ENCODE results near the gene C11orf24. TPM values are rescaled to one million over a fixed set of nuclear protein-coding genes. Genes with fewer than 3 reads are reported as not detected.

The C11orf24 gene
- total RNA-seq, 5 donors from 2014 or later (not counting 1 experiment from before 2014, with no cell fraction given) = 9.5 to 25.3 (median 21.4) TPM

DNA sequence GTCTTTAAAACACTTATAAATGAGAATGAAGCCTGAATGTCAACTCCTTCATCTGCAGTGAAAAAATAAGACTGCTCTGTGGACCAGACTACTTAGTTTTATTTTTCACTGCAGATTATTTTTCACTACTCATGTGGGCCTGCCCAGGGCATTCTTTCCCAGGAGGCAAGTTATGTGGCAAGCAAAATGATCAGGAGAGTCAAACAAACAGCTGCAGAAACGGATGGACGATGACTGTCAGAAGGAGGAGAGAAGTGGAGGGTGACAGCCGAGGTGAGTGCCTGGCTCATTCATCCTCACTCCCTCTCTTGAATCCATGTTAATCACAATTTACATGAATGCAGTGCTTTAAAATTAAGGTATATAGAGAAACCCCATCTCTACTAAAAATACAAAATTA lies 34.9 kb upstream of the C11orf24 start:
- no peaks in the 10 kb centered on the region for H3K36me3 Mint-ChIP-seq
- H3K27me3 ChIP-seq (replicated peaks in 1 of 2; ENCODE audit: control insufficient read depth in 2 of 2, extremely low read depth in 1 of 2, insufficient read depth in 2 of 2, low read length in 1 of 2) = no peaks in the 10 kb centered on the region
- no peak overlapping the region for H3K4me3 Mint-ChIP-seq
- H3K9me3 ChIP-seq = no peaks in the 10 kb centered on the region
- DNase-seq (no peak), ATAC-seq (replicated peaks in 1 of 4) (no peak)
- CTCF ChIA-PET = no interaction called here
- H3K9me3 Mint-ChIP-seq = peaks cover 0 to 3% (median 0%) of the 10 kb centered on the region in 3 donors
- H3K4me3 ChIP-seq (ENCODE audit: control insufficient read depth in 1 of 2, extremely low read depth in 1 of 2, low read length in 1 of 2) = no peak overlapping the region
- no peaks in the 10 kb centered on the region for H3K4me1 ChIP-seq (ENCODE audit: control insufficient read depth in 1 of 2, extremely low read depth in 1 of 2, insufficient read depth in 2 of 2, low read length in 2 of 2)
- peaks cover 0 to 6% (median 2%) of the 10 kb centered on the region in 3 donors for H3K4me1 Mint-ChIP-seq
- H3K27me3 Mint-ChIP-seq = no peaks in the 10 kb centered on the region
- H3K36me3 ChIP-seq (ENCODE audit: control insufficient read depth in 2 of 2, extremely low read depth in 1 of 2, insufficient read depth in 1 of 2, low read length in 1 of 2) = no peaks in the 10 kb centered on the region
- no peak overlapping the region for H3K27ac Mint-ChIP-seq
- no CpG with 5 or more reads among the region's 3 CpGs for WGBS (ENCODE audit: insufficient coverage)
- POLR2A ChIA-PET = no interaction called here
- no peak overlapping the region for H3K27ac ChIP-seq (ENCODE audit: low read length)

DNA sequence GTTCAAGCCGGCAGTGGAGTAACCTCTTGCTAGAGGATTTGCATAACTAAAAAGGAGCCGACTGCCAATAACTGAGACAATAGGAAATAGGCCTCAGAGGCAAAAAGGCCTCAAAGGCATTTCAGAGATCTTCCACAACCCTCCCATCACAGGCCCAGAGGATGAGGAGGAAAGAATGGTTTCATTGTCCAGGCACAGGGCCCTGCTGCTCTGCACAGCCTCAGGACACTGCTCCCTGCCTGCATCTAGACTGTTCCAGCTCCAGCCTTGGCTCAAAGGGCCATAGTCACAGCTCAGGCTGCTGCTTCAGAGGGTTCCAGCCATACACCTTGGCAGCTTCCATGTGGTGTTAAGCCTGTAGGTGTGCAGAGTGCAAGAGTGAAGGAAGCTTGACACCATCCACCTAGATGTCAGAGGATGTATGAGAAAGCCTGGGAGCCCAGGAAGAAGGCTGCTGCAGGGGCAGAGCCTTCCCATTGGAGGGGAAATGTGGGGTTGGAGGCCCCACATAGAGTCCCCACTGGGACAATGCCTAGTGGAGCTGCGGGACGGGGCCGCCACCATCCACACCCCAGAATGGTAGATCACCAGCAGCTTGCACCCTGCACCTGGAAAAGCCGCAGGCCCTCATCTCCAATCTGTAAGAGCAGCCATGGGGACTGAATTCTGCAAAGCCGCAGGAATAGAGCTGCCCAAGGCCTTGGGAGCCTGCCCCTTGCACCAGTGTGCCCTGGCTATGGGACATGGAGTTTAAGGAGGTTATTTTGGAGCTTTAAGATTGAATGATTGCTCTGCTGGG lies 32.4 kb upstream of the C11orf24 start:
- DNase-seq (no peak), ATAC-seq (replicated peaks in 1 of 4) (no peak)
- H3K27me3 ChIP-seq (replicated peaks in 1 of 2; ENCODE audit: control insufficient read depth in 2 of 2, extremely low read depth in 1 of 2, insufficient read depth in 2 of 2, low read length in 1 of 2) = no peaks in the 10 kb centered on the region
- Mint-ChIP-seq H3K9me3 (peaks cover 0 to 3% (median 0%) of the 10 kb centered on the region in 3 donors), H3K4me3 (no peak overlapping the region), H3K27ac (no peak overlapping the region), H3K4me1 (peaks cover 0 to 2% (median 0%) of the 10 kb centered on the region in 3 donors), H3K36me3 (no peaks in the 10 kb centered on the region), H3K27me3 (no peaks in the 10 kb centered on the region)
- ChIA-PET POLR2A (no interaction called here), CTCF (interaction anchor here in 1 of 2 donors (1.4 kb wide), 1 partner anchor 46 kb away, joined by 3 read pairs; no protein-coding TSS in a partner anchor)
- no peak overlapping the region for H3K27ac ChIP-seq (ENCODE audit: low read length)
- 100% methylated on average over 2 of the region's 7 CpGs for WGBS (ENCODE audit: insufficient coverage)
- H3K36me3 ChIP-seq (ENCODE audit: control insufficient read depth in 2 of 2, extremely low read depth in 1 of 2, insufficient read depth in 1 of 2, low read length in 1 of 2) = no peaks in the 10 kb centered on the region
- no peaks in the 10 kb centered on the region for H3K9me3 ChIP-seq
- H3K4me1 ChIP-seq (ENCODE audit: control insufficient read depth in 1 of 2, extremely low read depth in 1 of 2, insufficient read depth in 2 of 2, low read length in 2 of 2) = no peaks in the 10 kb centered on the region
- no peak overlapping the region for H3K4me3 ChIP-seq (ENCODE audit: control insufficient read depth in 1 of 2, extremely low read depth in 1 of 2, low read length in 1 of 2)

DNA sequence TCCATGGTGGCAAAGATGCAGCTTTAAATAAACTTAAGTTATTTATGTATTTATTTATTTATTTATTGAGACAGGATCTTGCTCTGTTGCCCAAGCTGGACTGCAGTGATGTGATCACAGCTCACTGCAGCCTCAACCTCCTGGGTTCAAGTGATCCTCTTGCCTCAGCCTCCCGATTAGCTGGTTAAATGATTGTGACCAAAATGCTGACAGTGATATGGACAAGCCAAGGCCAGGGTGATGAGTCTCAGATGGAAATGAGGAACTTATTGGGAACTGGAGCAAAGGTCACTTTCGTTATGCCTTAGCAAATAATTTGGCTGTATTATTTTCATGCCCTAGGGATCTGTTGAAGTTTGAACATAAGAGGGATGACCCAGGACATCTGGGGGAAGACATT lies 31.3 kb upstream of the C11orf24 start:
- ChIA-PET CTCF (interaction anchor here in 1 of 2 donors (1.4 kb wide), 1 partner anchor 45 kb away, joined by 3 read pairs; no protein-coding TSS in a partner anchor), POLR2A (no interaction called here)
- peaks cover 0 to 2% (median 0%) of the 10 kb centered on the region in 3 donors for H3K4me1 Mint-ChIP-seq
- Histone ChIP-seq H3K36me3 (ENCODE audit: control insufficient read depth in 2 of 2, extremely low read depth in 1 of 2, insufficient read depth in 1 of 2, low read length in 1 of 2) (no peaks in the 10 kb centered on the region), H3K4me3 (ENCODE audit: control insufficient read depth in 1 of 2, extremely low read depth in 1 of 2, low read length in 1 of 2) (no peak overlapping the region), H3K9me3 (no peaks in the 10 kb centered on the region), H3K4me1 (ENCODE audit: control insufficient read depth in 1 of 2, extremely low read depth in 1 of 2, insufficient read depth in 2 of 2, low read length in 2 of 2) (no peaks in the 10 kb centered on the region), H3K27ac (ENCODE audit: low read length) (no peak overlapping the region), H3K27me3 (replicated peaks in 1 of 2; ENCODE audit: control insufficient read depth in 2 of 2, extremely low read depth in 1 of 2, insufficient read depth in 2 of 2, low read length in 1 of 2) (peaks cover 0 to 11% of the 10 kb centered on the region in 2 experiments)
- H3K9me3 Mint-ChIP-seq = peaks cover 0 to 3% (median 0%) of the 10 kb centered on the region in 3 donors
- H3K4me3 Mint-ChIP-seq = no peak overlapping the region
- DNase-seq = no peak
- no peak overlapping the region for H3K27ac Mint-ChIP-seq
- no CpG with 5 or more reads among the region's 2 CpGs for WGBS (ENCODE audit: insufficient coverage)
- no peak for ATAC-seq (replicated peaks in 1 of 4)
- no peaks in the 10 kb centered on the region for H3K27me3 Mint-ChIP-seq
- H3K36me3 Mint-ChIP-seq = no peaks in the 10 kb centered on the region

DNA sequence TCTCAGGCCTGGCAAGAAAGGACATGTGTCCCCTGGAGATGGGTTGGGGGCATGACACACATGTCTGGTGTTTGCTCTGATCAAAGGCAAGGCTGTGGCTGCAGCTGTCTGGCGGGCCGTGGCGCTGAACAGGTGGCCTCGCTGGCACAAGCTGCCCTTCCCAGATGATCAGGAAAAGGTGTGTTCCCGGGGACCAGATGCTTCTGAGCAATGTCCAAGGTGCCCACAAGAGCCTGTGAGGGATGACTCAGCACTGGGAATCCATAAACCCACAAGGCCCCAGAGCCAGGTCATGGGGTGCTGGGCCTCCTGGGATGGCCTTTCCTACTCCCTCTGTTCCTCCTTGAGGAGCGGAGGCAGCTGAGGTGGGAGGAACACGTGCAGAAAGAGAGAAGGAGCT lies 30.9 kb upstream of the C11orf24 start:
- ChIA-PET CTCF (interaction anchor here in 1 of 2 donors (1.4 kb wide), 1 partner anchor 45 kb away, joined by 3 read pairs; no protein-coding TSS in a partner anchor), POLR2A (no interaction called here)
- Mint-ChIP-seq H3K27ac (no peak overlapping the region), H3K4me3 (no peak overlapping the region), H3K27me3 (no peaks in the 10 kb centered on the region), H3K4me1 (peaks cover 0 to 2% (median under 1%) of the 10 kb centered on the region in 3 donors), H3K9me3 (peaks cover 0 to 3% (median 0%) of the 10 kb centered on the region in 3 donors), H3K36me3 (no peaks in the 10 kb centered on the region)
- H3K4me3 ChIP-seq (ENCODE audit: control insufficient read depth in 1 of 2, extremely low read depth in 1 of 2, low read length in 1 of 2) = no peak overlapping the region
- no peak for DNase-seq
- no peak overlapping the region for H3K27ac ChIP-seq (ENCODE audit: low read length)
- H3K4me1 ChIP-seq (ENCODE audit: control insufficient read depth in 1 of 2, extremely low read depth in 1 of 2, insufficient read depth in 2 of 2, low read length in 2 of 2) = peaks cover 0 to 4% of the 10 kb centered on the region in 2 experiments
- WGBS (ENCODE audit: insufficient coverage) = 61% methylated on average over 5 of the region's 7 CpGs
- no peaks in the 10 kb centered on the region for H3K9me3 ChIP-seq
- peaks cover 0 to 14% of the 10 kb centered on the region in 2 experiments for H3K27me3 ChIP-seq (replicated peaks in 1 of 2; ENCODE audit: control insufficient read depth in 2 of 2, extremely low read depth in 1 of 2, insufficient read depth in 2 of 2, low read length in 1 of 2)
- H3K36me3 ChIP-seq (ENCODE audit: control insufficient read depth in 2 of 2, extremely low read depth in 1 of 2, insufficient read depth in 1 of 2, low read length in 1 of 2) = no peaks in the 10 kb centered on the region
- ATAC-seq (replicated peaks in 1 of 4) = no peak

DNA sequence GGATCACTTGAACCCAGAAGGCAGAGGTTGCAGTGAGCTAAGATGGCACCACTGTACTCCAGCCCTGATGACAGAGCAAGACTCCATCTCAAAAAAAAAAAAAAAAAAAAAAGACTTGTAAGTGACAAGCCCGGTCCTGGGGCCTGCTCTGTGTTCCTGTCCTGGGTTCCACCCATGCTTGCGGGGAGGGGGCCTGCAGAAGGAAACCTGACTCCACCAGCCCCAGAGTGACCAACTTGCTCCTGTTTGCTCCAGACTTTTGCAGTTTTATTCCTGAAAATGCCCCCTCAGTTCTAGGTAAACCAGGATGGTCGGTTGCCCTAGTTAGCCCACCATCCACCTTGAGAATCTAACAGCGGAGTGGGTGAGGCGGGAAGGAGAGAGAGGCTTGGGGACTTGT lies 30.5 kb upstream of the C11orf24 start:
- POLR2A ChIA-PET = interaction anchor here in 1 of 2 donors (0.6 kb wide), 1 partner anchor 176 kb away, joined by 6 read pairs; no protein-coding TSS in a partner anchor
- 68% methylated on average over 2 of the region's 5 CpGs for WGBS (ENCODE audit: insufficient coverage)
- Mint-ChIP-seq H3K36me3 (no peaks in the 10 kb centered on the region), H3K27ac (no peak overlapping the region), H3K9me3 (peaks cover 0 to 3% (median 0%) of the 10 kb centered on the region in 3 donors), H3K27me3 (no peaks in the 10 kb centered on the region), H3K4me3 (no peak overlapping the region), H3K4me1 (peaks cover 0 to 2% (median 1%) of the 10 kb centered on the region in 3 donors)
- H3K4me3 ChIP-seq (ENCODE audit: control insufficient read depth in 1 of 2, extremely low read depth in 1 of 2, low read length in 1 of 2) = no peak overlapping the region
- H3K9me3 ChIP-seq = no peaks in the 10 kb centered on the region
- ATAC-seq (replicated peaks in 1 of 4) (no peak), DNase-seq (no peak)
- peaks cover 0 to 8% of the 10 kb centered on the region in 2 experiments for H3K4me1 ChIP-seq (ENCODE audit: control insufficient read depth in 1 of 2, extremely low read depth in 1 of 2, insufficient read depth in 2 of 2, low read length in 2 of 2)
- H3K27ac ChIP-seq (ENCODE audit: low read length) = no peak overlapping the region
- peaks cover 0 to 14% of the 10 kb centered on the region in 2 experiments for H3K27me3 ChIP-seq (replicated peaks in 1 of 2; ENCODE audit: control insufficient read depth in 2 of 2, extremely low read depth in 1 of 2, insufficient read depth in 2 of 2, low read length in 1 of 2)
- CTCF ChIA-PET = no interaction called here
- H3K36me3 ChIP-seq (ENCODE audit: control insufficient read depth in 2 of 2, extremely low read depth in 1 of 2, insufficient read depth in 1 of 2, low read length in 1 of 2) = no peaks in the 10 kb centered on the region

DNA sequence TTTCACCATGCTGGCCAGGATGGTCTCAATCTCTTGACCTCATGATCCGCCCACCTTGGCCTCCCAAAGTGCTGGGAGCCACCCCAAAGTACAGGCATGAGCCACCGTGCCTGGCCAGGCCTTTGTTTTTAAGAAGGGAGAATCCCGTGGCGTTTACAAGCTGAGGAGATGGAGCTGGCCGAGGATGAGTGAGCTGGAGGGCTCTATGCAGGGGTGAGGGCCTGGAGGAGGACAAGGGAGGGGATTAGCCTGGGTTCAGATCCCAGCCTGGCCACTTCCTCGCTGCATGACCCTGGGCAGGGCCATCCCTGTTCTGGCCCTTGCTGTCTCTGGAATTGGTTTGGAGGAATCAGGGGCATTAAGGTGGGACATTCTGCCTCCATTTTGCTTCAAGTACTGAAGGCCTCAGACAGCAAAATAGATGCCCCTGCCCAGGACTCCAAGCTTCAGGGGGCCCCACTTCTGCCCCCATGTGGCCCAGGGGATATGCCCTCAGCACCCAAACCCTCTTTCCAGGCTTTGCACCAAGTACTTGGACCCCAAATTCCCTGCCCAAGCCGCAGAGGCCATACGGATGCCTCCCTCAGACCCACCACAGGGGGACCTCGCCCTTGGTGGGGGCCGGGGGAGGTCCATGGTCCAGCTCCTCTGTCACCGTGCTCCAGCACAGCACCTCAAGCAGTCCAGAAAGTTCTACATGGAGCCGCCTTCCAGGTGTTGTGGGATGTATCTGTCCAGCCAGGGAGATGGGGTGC lies 28.5 kb upstream of the C11orf24 start:
- Mint-ChIP-seq H3K4me3 (no peak overlapping the region), H3K4me1 (peaks cover 0 to 4% (median 1%) of the 10 kb centered on the region in 3 donors), H3K27ac (no peak overlapping the region), H3K36me3 (no peaks in the 10 kb centered on the region), H3K27me3 (no peaks in the 10 kb centered on the region), H3K9me3 (peaks cover 0 to 3% (median 0%) of the 10 kb centered on the region in 3 donors)
- H3K4me3 ChIP-seq (ENCODE audit: control insufficient read depth in 1 of 2, extremely low read depth in 1 of 2, low read length in 1 of 2) = no peak overlapping the region
- H3K27ac ChIP-seq (ENCODE audit: low read length) = no peak overlapping the region
- POLR2A ChIA-PET = no interaction called here
- no peak for ATAC-seq (replicated peaks in 1 of 4)
- H3K9me3 ChIP-seq = no peaks in the 10 kb centered on the region
- no peaks in the 10 kb centered on the region for H3K36me3 ChIP-seq (ENCODE audit: control insufficient read depth in 2 of 2, extremely low read depth in 1 of 2, insufficient read depth in 1 of 2, low read length in 1 of 2)
- H3K27me3 ChIP-seq (replicated peaks in 1 of 2; ENCODE audit: control insufficient read depth in 2 of 2, extremely low read depth in 1 of 2, insufficient read depth in 2 of 2, low read length in 1 of 2) = peaks cover 0 to 19% of the 10 kb centered on the region in 2 experiments
- CTCF ChIA-PET = interaction anchor here (0.6 kb wide), 4 partner anchors 19 to 830 kb away, joined by 3 to 6 read pairs (median 4); partner anchors contain the start of gene C11orf24 (in 1 of the 2)
- peaks cover 0 to 8% of the 10 kb centered on the region in 2 experiments for H3K4me1 ChIP-seq (ENCODE audit: control insufficient read depth in 1 of 2, extremely low read depth in 1 of 2, insufficient read depth in 2 of 2, low read length in 2 of 2)
- WGBS (ENCODE audit: insufficient coverage) = 83% methylated on average over 8 of the region's 12 CpGs
- DNase-seq = no peak

All from T-cell (primary cell).